ENCODE results near the gene PNPLA8. TPM values are rescaled to one million over a fixed set of nuclear protein-coding genes. Genes with fewer than 3 reads are reported as not detected.
"Not testable (repeated sequence)": the region's sequence is repeated elsewhere in the genome, so short reads cannot be mapped to it uniquely, and the experiment has no call there.

Gene PNPLA8
- total RNA-seq, 1 donor from 2014 or later: 19.7 TPM

GRCh38 chr7:108468246-108468645 lies 57.7 kb downstream of the PNPLA8 start:
- no peak for ATAC-seq

DNA sequence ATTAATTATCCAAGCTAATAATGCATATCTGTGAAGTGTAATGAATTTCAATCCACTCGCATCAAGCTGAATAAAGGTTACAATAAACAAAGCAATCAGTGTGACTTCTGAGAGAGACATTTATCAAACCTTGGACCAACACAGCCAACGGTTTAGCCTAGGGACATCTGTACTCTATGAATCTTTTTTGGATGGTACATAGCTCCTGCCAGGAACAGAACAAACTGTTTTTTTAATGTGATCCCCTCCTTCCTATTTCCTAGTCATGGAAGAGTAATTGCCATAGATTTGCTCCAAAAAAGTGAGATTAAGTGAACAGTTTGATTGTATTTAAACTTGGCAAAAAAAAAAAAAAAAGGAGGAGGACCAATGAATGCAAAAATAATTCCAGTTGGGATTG lies 58.5 kb downstream of the PNPLA8 start:
- ATAC-seq: no peak

- not testable (repeated sequence) for ATAC-seq
Observed at GRCh38 chr7:108466322-108466721, 59.6 kb downstream of the PNPLA8 start.

- ATAC-seq: no peak
Observed at GRCh38 chr7:108464743-108465142, 61.2 kb downstream of the PNPLA8 start.

GRCh38 chr7:108463613-108464012 lies 62.3 kb downstream of the PNPLA8 start:
- ATAC-seq: no peak

- ATAC-seq: no peak
Observed at GRCh38 chr7:108461840-108462239, 64.1 kb downstream of the PNPLA8 start.

GRCh38 chr7:108460964-108461363 lies 65.0 kb downstream of the PNPLA8 start:
- ATAC-seq: no peak

DNA sequence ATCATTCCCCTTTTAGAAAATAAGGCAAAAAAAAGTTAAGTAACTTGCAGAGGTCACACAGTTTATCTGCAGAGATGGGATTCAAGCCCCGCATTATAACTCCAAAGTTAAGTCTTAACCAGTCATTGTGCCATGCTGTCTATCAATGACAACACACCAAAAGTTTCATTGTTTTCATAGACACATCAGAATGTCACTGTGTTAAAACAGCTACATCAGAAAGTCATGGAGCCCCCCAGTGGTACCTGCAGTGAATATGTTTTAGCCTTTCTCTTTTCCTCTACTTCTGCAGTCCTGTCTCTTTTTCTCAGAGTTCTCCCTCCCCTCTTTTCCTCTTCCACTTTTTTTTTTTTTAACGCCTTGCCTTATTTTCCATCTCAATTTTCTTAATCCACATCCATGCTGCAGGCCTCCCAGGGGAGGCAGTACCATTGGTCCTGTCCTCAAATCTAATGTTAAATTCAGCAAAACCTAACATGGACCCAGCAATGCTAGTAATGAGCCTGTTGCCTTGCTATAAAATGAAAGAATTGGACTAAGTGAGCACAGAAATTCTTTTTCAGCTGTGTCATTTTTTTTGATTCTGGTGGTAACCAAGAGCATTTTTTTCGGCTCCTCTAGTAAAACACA lies 65.9 kb downstream of the PNPLA8 start:
- peak; percentile 34 for ATAC-seq

DNA sequence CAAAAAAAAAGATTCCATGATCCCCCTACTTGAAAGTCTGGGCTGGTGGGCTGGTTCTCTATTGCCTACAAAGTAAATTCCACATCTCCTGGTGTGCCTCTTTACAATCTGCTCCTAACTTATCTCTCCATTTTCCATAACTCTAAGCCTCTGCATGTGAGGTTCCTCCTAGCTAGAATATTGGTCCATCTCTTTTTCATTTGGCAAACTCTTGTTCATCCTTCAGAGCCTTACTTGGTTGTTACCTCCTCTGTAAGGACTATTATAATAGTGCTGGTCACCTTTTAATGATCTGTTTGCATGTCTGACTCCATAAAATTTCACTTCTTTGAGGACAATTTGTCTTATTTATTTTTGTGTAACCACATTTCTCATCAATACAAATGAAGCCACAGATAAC lies 68.1 kb downstream of the PNPLA8 start:
- ATAC-seq: no peak

- ATAC-seq: no peak
Observed at GRCh38 chr7:108456845-108457540, 68.9 kb downstream of the PNPLA8 start.

- ATAC-seq: peak; percentile 44
Observed at GRCh38 chr7:108455998-108456677, 69.8 kb downstream of the PNPLA8 start, which contains the start of gene NRCAM. Gene NRCAM, minus strand, starts transcription at chr7:108456436. Its CDS starts 216,372 bp downstream, at chr7:108240064.

DNA sequence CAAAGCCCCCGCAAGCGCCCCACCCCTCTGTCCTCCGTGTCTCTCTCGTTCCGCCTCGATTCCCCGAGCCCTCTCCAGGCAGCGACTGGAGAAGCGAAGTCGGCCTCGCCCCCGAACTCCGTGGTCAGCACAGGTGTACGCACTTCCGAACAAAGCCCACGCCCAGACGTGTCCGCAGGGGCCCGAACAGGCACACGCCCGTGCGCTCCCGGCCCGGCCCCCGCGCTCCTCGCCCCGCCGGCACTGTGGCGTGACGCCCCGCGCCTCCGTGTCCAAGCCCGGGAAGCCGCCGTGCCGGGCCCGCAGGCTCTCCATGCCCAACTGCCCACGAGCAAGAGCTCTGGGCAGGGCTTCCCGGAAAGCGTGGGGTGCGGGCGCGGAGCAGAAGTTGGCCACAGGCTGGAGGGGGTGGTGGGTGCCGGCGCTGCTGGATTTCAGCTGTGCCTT lies 70.4 kb downstream of the PNPLA8 start:
- ATAC-seq: peak; percentile 46

DNA sequence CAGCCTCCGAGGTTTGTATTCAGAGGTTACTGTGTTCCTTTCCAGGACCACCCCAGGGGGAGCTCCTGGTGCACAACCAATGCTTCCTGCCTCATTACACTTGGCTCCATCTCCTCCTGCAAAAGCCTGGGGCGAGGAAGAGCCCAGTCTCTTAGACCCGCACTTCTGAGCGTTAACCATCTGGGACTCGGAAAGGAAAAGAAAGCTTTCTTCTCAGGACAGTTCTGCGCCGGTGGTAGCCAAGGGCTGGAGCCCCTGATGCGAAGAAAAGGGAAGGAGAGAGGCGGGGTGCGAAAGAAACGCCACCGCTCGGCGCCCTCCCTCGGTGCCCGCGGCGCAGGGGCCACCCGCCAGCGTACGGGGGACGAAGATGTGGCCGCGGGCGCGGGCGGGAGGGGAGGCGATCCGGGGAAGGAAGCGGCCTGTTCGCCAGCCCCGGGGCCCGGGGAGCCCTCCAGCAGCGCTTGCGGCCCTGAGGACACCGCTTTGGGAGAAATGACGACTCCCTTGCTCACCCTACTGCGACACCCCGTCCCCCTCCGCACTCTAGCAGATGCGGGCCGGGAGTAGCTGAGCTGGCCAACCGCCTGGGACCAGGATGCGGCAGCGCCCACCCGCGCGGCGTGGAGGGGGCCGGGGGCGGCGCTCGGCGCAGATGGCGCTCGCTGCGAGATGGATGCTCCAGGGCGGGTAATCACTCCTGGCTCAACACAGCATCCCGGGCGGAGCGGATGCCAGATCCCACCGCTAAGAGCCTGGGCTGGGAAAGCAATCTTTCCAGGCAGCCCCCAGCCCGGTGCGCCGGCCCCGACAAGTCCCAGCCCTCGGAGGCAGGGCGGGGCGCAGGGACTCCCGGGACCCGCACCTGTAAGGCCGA lies 71.0 kb downstream of the PNPLA8 start:
- ATAC-seq: peak; percentile 36

GRCh38 chr7:108454317-108454673 lies 71.6 kb downstream of the PNPLA8 start:
- ATAC-seq: no peak

DNA sequence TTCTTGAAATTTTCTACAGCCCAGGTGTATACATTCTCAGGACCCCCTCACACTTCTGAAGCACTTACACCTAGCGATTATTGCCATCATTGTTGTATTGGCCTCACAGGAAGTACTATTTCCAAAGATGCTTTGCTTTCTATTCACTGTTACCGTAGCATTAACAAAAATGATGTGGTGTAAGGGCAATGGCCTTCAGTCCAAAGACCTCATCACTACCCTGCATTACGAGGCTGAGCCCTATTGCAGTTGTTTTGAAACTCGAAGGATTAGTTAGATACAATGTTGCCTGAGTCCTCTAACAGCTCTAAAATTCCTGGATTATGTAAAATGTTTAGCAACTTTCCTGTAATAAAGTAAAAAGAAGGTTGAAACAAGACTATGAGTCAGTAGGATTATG lies 72.6 kb downstream of the PNPLA8 start:
- no peak for ATAC-seq

- ATAC-seq: peak; percentile 35
Observed at GRCh38 chr7:108452707-108453106, 73.2 kb downstream of the PNPLA8 start.

- ATAC-seq: no peak
Observed at GRCh38 chr7:108451296-108451848, 74.6 kb downstream of the PNPLA8 start.

DNA sequence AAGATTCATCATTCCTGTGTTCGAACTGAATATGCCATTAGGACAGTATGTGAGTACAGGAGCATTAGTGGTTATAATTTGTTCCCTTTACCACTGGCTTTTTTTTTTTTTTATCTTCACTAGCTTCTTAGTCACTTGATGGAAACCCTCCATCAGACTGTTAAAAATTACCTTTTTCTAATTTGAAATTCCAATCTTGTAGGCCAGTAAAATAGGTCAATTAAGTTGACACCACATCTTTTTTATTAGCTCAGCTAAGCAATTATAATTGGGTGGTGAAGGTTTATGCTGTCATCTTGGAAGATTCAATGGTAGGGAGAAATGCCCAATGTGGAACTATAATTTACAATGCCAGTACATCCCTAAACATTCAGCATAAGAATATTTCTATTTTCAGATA lies 75.8 kb downstream of the PNPLA8 start:
- ATAC-seq: no peak

DNA sequence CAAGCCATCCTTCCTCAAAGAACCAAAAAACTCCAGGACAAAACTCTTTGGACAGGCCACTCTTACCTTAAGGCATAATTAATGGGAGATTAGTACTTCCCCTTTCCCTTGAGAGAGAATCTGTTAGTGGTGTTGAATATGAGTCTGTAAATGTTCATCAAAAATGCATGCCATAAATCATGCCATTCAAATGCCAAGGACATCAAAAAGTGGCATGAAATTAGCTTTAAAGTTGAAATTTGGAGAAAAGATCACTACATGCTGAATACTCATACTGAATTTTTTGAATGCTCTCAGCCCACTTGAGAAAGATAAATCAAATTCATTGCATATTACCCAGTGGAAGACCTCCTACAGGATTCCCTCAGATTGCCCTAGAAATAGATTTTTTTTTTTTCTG lies 76.4 kb downstream of the PNPLA8 start:
- no peak for ATAC-seq

- ATAC-seq: no peak
Observed at GRCh38 chr7:108448584-108449505, 77.1 kb downstream of the PNPLA8 start.

DNA sequence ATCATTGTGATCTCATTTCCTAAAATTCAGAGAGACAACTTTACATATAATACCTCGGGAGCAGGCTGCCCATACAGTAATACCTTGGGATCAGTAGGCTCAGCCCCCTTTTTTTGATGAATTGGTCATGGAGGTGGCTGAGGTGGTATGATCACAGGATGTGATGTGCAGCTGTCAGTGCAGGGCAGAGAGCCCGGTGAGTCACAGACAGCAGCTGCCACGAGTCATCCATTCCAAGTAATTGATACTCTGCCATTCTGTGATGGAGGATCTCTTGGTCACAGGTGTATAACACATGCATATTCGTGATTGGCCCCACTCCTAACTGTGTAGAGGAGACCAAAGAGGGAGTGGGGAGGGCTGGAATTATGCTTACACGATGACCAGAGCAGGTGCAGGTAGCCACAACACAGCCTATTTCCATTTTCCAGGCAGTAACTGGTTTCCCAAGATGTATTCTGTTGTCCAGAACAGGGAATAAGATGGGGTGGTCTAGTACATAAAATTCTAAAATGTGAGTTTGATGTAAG lies 83.8 kb downstream of the PNPLA8 start:
- ATAC-seq: peak; percentile 32
